MM.1S (cell line): ENCODE results near the gene CETN1.

ENCODE experiments used
- EZH2 ChIP-seq: fragments of 300-600 bp; sonication (generic); optimal IDR thresholded peaks from 2 replicates; pipeline ENCODE3; 2017; ENCODE audit warnings: low read depth, mild to moderate bottlenecking, antibody characterized with exemption, low read length, mixed read lengths
- EZH2phosphoT487 ChIP-seq: fragments of 300-600 bp; sonication (generic); IDR thresholded peaks from 2 replicates; pipeline ENCODE4 v1.6.1; 2018; ENCODE audit warnings: antibody characterized with exemption, low read length
- TF ChIP-seq, protein P1 (sequence below): fragments of 300-600 bp; sonication (generic); IDR thresholded peaks from 2 replicates; pipeline ENCODE4 v1.5.1; 2016; ENCODE audit warnings: antibody characterized with exemption, low read length, mixed read lengths

DNA sequence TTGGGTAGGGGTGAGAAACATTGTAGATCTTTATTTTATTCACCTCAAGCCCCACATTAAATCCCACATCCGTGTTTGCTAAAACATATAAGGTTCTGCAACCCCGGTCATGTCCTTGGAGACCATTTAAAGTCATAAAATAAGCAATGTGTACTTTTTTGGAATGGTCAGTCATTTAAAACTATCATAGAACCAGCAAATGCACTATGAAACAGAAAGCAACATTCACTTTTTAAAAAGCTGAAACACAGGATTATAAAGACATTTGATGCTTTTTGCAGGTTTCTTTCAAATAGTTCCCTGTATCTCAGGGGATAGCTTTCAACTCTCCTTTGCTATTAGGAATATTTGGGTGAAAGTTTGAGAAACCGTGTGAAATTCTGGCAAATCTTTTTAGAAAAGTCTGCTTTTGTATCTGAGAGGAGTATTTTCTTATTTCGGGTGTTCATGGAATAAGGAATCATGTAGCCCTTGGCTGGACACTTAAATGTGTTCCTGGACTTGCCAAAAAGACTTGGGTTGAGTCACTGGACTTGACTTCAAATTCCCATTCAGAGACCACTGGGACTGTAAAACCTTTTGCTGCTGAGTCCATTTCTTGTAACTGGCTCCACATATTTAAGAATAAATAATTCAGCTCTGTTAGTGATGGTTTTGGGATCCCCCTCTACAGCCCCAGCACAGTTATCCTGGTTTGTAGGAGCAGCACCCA is 5.9 kb upstream of the CETN1 start:
- TF ChIP-seq, protein P1, sequence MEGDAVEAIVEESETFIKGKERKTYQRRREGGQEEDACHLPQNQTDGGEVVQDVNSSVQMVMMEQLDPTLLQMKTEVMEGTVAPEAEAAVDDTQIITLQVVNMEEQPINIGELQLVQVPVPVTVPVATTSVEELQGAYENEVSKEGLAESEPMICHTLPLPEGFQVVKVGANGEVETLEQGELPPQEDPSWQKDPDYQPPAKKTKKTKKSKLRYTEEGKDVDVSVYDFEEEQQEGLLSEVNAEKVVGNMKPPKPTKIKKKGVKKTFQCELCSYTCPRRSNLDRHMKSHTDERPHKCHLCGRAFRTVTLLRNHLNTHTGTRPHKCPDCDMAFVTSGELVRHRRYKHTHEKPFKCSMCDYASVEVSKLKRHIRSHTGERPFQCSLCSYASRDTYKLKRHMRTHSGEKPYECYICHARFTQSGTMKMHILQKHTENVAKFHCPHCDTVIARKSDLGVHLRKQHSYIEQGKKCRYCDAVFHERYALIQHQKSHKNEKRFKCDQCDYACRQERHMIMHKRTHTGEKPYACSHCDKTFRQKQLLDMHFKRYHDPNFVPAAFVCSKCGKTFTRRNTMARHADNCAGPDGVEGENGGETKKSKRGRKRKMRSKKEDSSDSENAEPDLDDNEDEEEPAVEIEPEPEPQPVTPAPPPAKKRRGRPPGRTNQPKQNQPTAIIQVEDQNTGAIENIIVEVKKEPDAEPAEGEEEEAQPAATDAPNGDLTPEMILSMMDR, result no peak
- TF ChIP-seq EZH2, result no peak
- no peak for TF ChIP-seq EZH2phosphoT487
